Mesothelial cell of epicardium (in vitro differentiated cells): ENCODE results near the gene STARD6. TPM values are rescaled to one million over a fixed set of nuclear protein-coding genes. Genes with fewer than 3 reads are reported as not detected.
A peak's percentile ranks its signal among the peaks of the same experiment; 100 is the strongest.

ENCODE experiments used
- DNase-seq, 2 experiments: peaks; one replicate each; pipeline ENCODE4 v3.0.0; 2021; ENCODE audit warnings: low spot score in 2 of 2; ENCODE audit not compliant: unreplicated experiment in 2 of 2
- H3K27ac Mint-ChIP-seq: 2 replicates; pipeline ENCODE4 v1.8.0; 2021; ENCODE audit warnings: mixed read lengths
- H3K27me3 Mint-ChIP-seq: 2 replicates; pipeline ENCODE4 v1.8.0; 2021; ENCODE audit warnings: low read depth, mixed read lengths
- H3K36me3 Mint-ChIP-seq: 2 replicates; pipeline ENCODE4 v1.8.0; 2021; ENCODE audit warnings: mixed read lengths
- H3K4me1 Mint-ChIP-seq: 2 replicates; pipeline ENCODE4 v1.8.0; 2021; ENCODE audit warnings: mixed read lengths
- H3K4me3 Mint-ChIP-seq: 2 replicates; pipeline ENCODE4 v1.8.0; 2021; ENCODE audit warnings: mild to moderate bottlenecking, moderate library complexity, mixed read lengths
- H3K9me3 Mint-ChIP-seq: 2 replicates; pipeline ENCODE4 v1.8.0; 2021; ENCODE audit warnings: mixed read lengths
- total RNA-seq: library from RNA; stranded (reverse); gene quantifications from 3 replicates; pipeline ENCODE4 v1.2.1, GENCODE V29; 2021
- TF ChIP-seq, protein P1 (sequence below): fragments of 200-600 bp; sonication (generic); IDR thresholded peaks from one replicate; pipeline ENCODE4 v1.5.0; 2021; ENCODE audit warnings: antibody characterized with exemption; ENCODE audit not compliant: unreplicated experiment

STARD6 gene
- total RNA-seq, 1 donor from 2014 or later: not detected

DNA sequence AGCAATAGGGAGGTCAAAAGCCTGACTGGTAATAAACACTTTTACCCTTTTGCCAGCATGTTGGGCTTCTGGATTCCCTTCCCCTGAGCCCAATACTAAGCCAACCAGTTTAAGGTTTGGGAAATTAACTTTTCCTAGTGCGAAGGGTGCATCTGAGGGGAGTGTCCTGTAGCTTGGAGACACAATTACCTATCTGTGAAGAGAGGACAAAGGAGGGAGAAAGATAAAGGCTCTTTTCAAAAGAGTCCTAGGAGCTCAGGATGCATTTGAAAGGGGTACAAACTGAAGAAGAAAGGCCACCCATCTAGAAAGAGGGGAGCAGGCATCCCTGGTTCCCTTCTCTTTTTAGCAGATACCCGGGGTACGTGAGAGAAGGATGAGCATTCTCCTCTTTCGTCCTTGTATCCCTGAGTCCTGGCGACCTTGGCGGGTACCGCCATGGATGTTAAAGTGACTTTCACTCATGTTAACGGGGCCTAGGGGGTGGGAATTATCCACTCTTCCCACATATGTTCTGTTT is 25.1 kb upstream of the STARD6 start:
- Mint-ChIP-seq H3K27me3 (no peaks in the 10 kb centered on the region), H3K27ac (no peak overlapping the region), H3K4me3 (no peak overlapping the region), H3K36me3 (peaks cover 2% of the 10 kb centered on the region), H3K9me3 (no peaks in the 10 kb centered on the region), H3K4me1 (peaks cover 6% of the 10 kb centered on the region)
- DNase-seq: no peak
- TF ChIP-seq, protein P1, sequence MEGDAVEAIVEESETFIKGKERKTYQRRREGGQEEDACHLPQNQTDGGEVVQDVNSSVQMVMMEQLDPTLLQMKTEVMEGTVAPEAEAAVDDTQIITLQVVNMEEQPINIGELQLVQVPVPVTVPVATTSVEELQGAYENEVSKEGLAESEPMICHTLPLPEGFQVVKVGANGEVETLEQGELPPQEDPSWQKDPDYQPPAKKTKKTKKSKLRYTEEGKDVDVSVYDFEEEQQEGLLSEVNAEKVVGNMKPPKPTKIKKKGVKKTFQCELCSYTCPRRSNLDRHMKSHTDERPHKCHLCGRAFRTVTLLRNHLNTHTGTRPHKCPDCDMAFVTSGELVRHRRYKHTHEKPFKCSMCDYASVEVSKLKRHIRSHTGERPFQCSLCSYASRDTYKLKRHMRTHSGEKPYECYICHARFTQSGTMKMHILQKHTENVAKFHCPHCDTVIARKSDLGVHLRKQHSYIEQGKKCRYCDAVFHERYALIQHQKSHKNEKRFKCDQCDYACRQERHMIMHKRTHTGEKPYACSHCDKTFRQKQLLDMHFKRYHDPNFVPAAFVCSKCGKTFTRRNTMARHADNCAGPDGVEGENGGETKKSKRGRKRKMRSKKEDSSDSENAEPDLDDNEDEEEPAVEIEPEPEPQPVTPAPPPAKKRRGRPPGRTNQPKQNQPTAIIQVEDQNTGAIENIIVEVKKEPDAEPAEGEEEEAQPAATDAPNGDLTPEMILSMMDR: no peak

DNA sequence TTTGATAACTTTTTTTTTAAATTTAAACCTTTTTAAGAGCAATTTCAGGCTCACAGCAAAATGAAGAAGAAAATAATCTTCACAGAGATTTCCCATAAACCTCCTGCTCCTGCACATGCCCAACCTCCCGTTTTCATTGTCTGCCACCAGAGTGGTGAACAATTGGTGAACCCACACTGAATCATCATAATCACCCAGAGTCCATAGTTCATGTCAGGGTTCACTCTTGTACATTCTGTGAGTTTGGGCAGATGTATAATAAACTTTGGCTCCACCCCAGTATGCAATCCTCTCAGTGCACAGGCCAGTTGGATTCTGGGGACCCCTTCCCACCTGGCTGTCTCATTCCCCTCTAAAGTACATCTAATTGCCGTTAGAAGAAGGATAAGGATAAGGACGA is 24.4 kb upstream of the STARD6 start:
- H3K27me3 Mint-ChIP-seq: no peaks in the 10 kb centered on the region
- TF ChIP-seq, protein P1: no peak
- DNase-seq: no peak
- peaks cover 6% of the 10 kb centered on the region for H3K4me1 Mint-ChIP-seq
- peaks cover 2% of the 10 kb centered on the region for H3K36me3 Mint-ChIP-seq
- no peaks in the 10 kb centered on the region for H3K9me3 Mint-ChIP-seq
- H3K4me3 Mint-ChIP-seq: no peak overlapping the region
- no peak overlapping the region for H3K27ac Mint-ChIP-seq

DNA sequence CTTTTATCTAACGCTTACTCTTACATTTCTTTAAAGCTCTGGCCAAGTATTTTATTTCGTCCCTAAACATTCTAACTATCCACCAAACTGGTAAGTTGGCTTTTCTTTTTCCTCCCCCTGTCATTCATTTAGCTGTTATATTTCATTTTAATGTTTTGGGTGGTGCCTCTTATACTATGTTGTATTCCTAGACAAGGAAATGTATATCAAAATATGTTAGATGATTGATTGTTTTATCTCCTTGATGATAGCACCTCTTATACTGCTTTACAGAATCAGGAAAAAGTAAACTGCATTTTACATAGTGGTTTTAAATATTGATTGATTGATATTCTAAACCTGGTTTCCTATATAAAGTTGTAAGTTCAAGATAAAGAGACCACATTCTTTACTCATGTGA is 24.0 kb upstream of the STARD6 start:
- H3K27me3 Mint-ChIP-seq: no peaks in the 10 kb centered on the region
- H3K9me3 Mint-ChIP-seq: no peaks in the 10 kb centered on the region
- no peak for DNase-seq
- H3K4me1 Mint-ChIP-seq: peaks cover 6% of the 10 kb centered on the region
- TF ChIP-seq, protein P1: no peak
- no peak overlapping the region for H3K27ac Mint-ChIP-seq
- H3K4me3 Mint-ChIP-seq: no peak overlapping the region
- peaks cover 2% of the 10 kb centered on the region for H3K36me3 Mint-ChIP-seq

DNA sequence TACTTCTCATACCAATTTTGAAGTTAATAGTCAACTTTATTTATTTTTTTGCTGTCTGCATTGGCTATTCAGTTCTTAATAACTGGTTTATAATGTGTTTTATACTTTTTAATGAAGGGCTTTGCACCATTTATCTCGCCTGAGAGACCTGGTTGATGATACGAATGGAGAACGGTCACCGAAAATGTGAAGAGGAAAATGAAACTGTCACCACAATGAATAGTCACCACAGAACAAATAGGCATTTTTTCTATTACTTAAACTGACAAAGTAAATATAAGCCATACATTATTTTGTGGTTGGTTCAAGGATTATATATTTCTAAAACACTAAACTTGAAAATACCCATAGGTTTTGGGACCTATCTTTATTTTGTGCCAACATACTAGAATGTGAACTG is 20.4 kb upstream of the STARD6 start:
- H3K4me1 Mint-ChIP-seq: no peaks in the 10 kb centered on the region
- no peak overlapping the region for H3K27ac Mint-ChIP-seq
- no peaks in the 10 kb centered on the region for H3K9me3 Mint-ChIP-seq
- peaks cover 2% of the 10 kb centered on the region for H3K36me3 Mint-ChIP-seq
- no peaks in the 10 kb centered on the region for H3K27me3 Mint-ChIP-seq
- no peak for DNase-seq
- no peak overlapping the region for H3K4me3 Mint-ChIP-seq
- TF ChIP-seq, protein P1: no peak

DNA sequence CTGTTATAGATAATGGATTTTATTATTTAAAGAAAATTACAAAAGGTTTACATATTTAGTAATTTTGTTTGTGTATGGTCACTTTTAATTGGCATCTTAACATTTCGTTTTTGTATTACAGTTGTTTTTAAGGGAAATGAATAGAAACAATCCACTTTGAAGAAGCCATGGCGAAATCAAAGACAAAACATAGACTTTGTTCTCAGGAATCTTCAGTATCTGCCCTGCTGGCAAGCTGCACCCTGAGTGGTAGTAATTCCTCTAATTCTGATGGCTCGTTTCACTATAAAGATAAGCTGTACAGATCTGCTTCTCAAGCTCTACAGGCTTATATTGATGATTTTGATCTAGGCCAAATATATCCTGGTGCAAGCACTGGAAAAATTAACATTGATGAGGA is 2.7 kb upstream of the STARD6 start:
- Mint-ChIP-seq H3K27ac (no peak overlapping the region), H3K4me1 (peaks cover 19% of the 10 kb centered on the region), H3K36me3 (peaks cover 6% of the 10 kb centered on the region), H3K27me3 (no peaks in the 10 kb centered on the region), H3K4me3 (no peak overlapping the region), H3K9me3 (no peaks in the 10 kb centered on the region)
- TF ChIP-seq, protein P1: no peak
- DNase-seq: no peak

DNA sequence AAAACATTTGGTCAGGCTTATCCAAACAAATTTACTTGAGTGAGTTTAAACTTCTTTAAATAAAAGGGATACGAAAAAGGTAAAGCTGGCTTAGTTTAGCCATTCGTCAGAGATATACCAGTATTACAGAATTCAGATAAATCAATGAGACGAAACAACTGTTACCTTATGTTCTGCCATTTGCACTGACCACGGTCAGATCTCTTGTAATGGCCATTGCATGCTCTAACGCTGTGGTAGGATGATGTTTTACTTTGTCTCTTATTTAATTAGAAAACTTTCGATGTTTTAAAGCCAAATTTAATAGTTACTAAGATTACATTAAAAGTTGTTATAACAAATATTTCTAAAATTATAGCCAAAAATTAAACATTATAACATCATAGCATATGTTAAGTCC is 1.6 kb upstream of the STARD6 start:
- peak overlapping the region; percentile 100 for H3K4me3 Mint-ChIP-seq
- TF ChIP-seq, protein P1: no peak
- peaks cover 6% of the 10 kb centered on the region for H3K36me3 Mint-ChIP-seq
- H3K27ac Mint-ChIP-seq: no peak overlapping the region
- H3K27me3 Mint-ChIP-seq: no peaks in the 10 kb centered on the region
- DNase-seq: no peak
- peaks cover 15% of the 10 kb centered on the region for H3K4me1 Mint-ChIP-seq
- H3K9me3 Mint-ChIP-seq: no peaks in the 10 kb centered on the region
